ENCODE data around the gene TMEM161A.

DNA sequence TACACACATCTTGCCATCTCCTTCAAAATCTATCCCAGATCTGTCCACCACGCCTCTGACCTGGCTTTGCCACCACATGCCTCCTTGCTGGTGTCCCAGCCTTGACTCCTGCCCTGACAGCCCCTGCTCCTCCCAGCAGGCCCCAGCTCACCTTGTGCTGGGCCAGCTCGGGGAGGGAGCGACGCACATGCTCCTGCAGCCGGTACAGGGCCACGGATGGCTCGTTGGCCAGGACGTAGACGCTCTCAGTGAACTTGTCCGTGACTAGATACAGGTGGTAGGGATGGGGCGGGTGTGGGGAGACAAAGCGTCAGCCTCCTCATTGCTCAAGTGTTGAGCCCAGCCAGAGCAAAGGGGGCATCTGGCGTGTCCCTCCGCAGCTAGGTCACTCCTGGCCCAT lies 48.5 kb upstream of the TMEM161A start:
- TF ChIP-seq, protein P1, sequence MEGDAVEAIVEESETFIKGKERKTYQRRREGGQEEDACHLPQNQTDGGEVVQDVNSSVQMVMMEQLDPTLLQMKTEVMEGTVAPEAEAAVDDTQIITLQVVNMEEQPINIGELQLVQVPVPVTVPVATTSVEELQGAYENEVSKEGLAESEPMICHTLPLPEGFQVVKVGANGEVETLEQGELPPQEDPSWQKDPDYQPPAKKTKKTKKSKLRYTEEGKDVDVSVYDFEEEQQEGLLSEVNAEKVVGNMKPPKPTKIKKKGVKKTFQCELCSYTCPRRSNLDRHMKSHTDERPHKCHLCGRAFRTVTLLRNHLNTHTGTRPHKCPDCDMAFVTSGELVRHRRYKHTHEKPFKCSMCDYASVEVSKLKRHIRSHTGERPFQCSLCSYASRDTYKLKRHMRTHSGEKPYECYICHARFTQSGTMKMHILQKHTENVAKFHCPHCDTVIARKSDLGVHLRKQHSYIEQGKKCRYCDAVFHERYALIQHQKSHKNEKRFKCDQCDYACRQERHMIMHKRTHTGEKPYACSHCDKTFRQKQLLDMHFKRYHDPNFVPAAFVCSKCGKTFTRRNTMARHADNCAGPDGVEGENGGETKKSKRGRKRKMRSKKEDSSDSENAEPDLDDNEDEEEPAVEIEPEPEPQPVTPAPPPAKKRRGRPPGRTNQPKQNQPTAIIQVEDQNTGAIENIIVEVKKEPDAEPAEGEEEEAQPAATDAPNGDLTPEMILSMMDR (IDR thresholded peaks at IDR 0.05), result no peak
- no peak for TF ChIP-seq ZFX (IDR thresholded peaks at IDR 0.05; ENCODE audit: borderline replicate concordance)
